AG09319 (cell line): ENCODE measurements around the gene ADIPOR2.

Source experiments
- DNase-seq: peaks from one replicate; pipeline ENCODE4 v3.0.0-alpha.2; 2010; ENCODE audit warnings: low read depth; ENCODE audit errors: extremely low read depth
- TF ChIP-seq, protein P1 (sequence below): IDR thresholded peaks from 2 replicates; pipeline ENCODE4 v1.5.1; 2011; ENCODE audit warnings: low read depth, mild to moderate bottlenecking, inconsistent platforms, low read length, moderate library complexity

ADIPOR2 gene

DNA sequence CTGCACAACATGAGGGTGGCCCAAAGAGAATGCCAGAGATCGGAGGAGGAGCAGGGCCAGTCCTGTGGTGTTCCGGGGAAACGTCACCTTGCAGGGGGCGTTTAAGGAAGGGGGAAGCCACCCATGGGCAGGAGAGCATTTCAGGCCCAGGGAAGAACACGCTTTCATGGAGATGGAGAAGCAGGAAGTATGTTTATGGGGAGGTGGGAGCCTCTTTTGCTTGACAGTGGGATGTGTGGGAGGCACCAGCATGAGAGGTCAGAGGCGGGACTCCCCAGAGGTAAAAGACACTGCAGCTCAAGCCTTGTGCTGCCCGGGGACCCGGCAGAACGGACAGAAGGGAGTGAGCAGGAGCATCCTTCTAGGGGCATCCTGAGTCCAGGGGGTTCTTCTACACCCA, 128.2 kb downstream of the ADIPOR2 start:
- TF ChIP-seq, protein P1, sequence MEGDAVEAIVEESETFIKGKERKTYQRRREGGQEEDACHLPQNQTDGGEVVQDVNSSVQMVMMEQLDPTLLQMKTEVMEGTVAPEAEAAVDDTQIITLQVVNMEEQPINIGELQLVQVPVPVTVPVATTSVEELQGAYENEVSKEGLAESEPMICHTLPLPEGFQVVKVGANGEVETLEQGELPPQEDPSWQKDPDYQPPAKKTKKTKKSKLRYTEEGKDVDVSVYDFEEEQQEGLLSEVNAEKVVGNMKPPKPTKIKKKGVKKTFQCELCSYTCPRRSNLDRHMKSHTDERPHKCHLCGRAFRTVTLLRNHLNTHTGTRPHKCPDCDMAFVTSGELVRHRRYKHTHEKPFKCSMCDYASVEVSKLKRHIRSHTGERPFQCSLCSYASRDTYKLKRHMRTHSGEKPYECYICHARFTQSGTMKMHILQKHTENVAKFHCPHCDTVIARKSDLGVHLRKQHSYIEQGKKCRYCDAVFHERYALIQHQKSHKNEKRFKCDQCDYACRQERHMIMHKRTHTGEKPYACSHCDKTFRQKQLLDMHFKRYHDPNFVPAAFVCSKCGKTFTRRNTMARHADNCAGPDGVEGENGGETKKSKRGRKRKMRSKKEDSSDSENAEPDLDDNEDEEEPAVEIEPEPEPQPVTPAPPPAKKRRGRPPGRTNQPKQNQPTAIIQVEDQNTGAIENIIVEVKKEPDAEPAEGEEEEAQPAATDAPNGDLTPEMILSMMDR, result no peak
- DNase-seq, result no peak

DNA sequence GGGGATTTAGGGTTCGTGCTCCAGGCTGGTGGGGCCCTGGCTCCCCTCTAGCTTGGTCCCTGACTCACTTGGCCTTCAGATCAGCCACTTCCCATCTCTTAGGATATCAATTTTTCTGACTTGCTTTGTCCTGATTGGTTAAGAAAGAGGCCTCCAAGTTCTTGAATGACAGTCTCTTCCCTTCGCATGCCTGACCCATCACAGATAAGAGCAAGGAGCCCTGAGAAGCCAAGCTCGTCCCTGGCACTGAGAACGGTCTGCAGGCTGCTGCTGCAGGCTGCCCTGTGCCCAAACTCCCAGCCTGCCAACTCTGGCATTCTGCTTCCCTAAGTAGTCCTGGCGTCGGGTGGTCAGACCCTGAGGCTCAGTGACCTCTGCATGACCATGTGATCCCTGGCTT, 128.7 kb downstream of the ADIPOR2 start:
- TF ChIP-seq, protein P1, result no peak
- DNase-seq, result no peak

DNA sequence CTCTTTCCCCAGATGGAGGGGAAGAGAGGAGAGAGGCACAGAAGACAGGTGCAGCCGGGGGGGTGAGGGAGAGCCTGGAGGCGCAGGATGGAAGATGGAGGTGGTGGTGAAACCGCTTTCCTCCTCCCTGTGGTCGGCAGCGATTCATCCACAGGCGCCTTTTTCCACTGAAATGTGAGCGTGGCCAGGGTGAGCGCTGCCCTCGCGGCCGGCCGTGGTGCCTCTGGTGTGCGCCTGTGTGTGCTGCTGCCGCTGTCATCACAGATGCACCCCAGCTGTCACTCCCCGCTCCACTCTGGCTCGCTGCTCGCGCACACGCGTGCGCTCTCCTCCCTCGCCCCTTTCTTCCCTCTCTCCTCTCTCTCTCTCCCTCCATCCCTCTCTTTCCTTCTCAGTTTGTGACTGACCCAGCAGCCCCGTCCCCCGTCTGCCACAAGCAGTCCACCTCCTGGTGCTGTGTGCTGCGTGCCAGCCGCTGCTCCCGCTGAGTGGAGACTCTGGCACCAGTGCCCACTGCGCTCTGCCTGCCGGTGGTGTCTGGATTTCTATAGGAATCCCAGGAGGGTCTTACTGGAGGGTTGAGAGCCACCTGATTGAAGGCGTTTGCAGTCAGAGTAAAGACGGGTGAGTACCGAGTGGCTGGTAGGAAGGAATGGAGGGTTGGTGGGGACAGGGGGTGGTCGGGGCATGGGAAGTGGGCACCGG, 129.5 kb downstream of the ADIPOR2 start, which contains the start of gene LRTM2:
TSS of gene LRTM2 (plus strand) at position 375 of the 705 bp plus-strand sequence. CDS start 7,584 bp downstream, outside the sequence.
- no peak for DNase-seq
- TF ChIP-seq, protein P1, result no peak

DNA sequence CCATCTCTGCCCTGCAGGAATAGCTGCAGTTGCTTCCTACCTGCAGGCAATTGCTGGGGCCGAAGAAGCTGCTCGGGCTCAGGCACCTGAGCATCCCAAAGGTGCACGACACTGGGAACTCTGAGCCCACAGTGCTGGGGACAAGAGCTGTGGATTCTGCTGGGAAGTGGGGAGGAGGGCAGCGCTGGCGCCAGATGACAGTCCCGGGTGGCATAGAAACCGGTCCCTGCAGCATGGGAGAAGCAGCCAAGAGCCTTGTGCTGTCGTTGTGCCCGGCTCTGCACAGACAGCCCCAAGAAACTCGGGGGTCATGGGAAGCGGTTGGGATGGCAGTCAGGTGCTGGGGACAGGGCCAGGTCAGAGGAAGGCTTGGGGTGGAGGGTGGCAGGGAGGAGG, 130.0 kb downstream of the ADIPOR2 start:
- DNase-seq, result no peak

DNA sequence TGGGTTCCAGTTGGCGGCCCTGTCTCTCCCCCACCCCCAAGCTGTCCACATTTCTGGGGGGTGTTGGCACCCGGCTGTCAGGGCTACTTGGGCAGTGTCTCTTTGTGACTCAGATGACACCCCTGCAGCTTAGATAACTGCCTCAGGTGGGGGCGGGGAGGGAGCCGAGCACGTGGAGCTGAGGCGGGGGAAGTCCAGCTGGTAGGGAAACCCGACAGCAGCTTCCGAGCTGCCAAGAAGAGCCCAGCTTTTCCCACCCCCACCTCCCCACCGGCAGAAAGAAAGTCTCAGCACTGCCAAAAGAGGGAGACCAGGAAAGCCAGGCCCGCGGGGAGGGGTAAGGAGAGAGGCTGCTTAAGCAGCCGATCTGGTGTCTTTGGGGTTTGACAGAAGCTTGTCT, 130.9 kb downstream of the ADIPOR2 start:
- DNase-seq, result no peak
- TF ChIP-seq, protein P1, result no peak

More for the DNA sequence above, 130.0 kb downstream of the ADIPOR2 start:
- TF ChIP-seq, protein P1, result no peak

DNA sequence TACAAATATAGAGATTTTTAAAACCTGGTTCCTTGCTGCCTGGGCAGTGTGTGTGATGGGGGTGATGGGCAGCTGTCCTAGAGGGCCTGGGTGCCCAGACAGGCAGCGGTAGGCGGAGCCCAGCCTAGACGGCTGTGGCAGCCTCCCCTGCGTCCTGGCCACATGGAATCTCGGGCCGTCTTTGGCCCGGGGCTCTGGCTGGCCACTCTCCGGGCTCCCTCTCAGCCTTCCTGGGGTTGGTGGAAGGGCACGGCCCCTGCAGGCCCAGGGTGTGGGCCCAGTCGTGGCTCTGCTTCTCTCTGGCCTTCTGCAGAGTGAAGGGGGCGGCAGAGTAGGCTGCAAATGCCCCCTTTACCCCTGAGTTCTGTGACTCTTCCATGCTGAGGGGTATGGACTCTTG, 131.8 kb downstream of the ADIPOR2 start:
- no peak for DNase-seq
- TF ChIP-seq, protein P1, result no peak

DNA sequence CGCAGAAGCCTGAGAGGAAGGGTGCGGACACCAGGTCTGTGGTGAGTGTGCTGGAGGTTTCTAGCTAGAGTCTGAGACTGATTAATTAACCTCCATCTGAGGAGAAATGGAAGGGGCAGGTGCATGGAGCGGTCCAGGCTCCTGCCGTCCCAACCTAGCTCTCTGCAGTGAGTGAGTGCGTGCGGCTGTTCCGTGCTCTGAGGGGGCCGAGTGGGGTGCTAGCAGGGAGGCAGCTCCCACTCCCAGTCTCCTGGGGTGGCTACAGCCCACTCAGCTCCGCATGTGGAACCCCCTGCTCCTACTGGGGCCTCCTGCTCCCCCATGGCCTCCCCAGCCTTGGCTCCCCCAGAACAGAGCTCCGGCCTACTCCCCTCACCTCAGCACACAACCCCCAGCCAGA, 132.4 kb downstream of the ADIPOR2 start:
- no peak for DNase-seq
- TF ChIP-seq, protein P1, result no peak
